Jurkat, Clone E6-1 (cell line): ENCODE data around the gene RNLS.
"Not testable (repeated sequence)": the region's sequence is repeated elsewhere in the genome, so short reads cannot be mapped to it uniquely, and the experiment has no call there.

Experiments
- DNase-seq: peaks from one replicate; pipeline ENCODE4 v3.0.0-alpha.2; 2011; ENCODE audit warnings: low read depth, low spot score
- H3K4me3 ChIP-seq: 2 replicates; pipeline ENCODE4 v1.5.1; 2011; ENCODE audit warnings: mild to moderate bottlenecking, low read length, control low read depth, moderate library complexity

RNLS gene

GRCh38 chr10:88291289-88292184, 291.6 kb downstream of the RNLS start:
- DNase-seq: no peak

GRCh38 chr10:88289342-88289741, 293.8 kb downstream of the RNLS start:
- H3K4me3 ChIP-seq: no peak overlapping the region
- DNase-seq: no peak

More at GRCh38 chr10:88291289-88292184, 291.6 kb downstream of the RNLS start:
- no peak overlapping the region for H3K4me3 ChIP-seq

GRCh38 chr10:88288320-88289059, 294.6 kb downstream of the RNLS start:
- DNase-seq: peak; percentile 64
- no peak overlapping the region for H3K4me3 ChIP-seq

GRCh38 chr10:88286030-88286429, 297.1 kb downstream of the RNLS start:
- H3K4me3 ChIP-seq: no peak overlapping the region
- no peak for DNase-seq

- no peak overlapping the region for H3K4me3 ChIP-seq
- no peak for DNase-seq
Observed at GRCh38 chr10:88281592-88282347, 301.3 kb downstream of the RNLS start.

GRCh38 chr10:88280518-88280917, 302.6 kb downstream of the RNLS start:
- DNase-seq: no peak
- H3K4me3 ChIP-seq: no peak overlapping the region

GRCh38 chr10:88278912-88279311, 304.2 kb downstream of the RNLS start:
- no peak overlapping the region for H3K4me3 ChIP-seq
- peak; percentile 68 for DNase-seq

GRCh38 chr10:88276945-88277344, 306.2 kb downstream of the RNLS start:
- H3K4me3 ChIP-seq, DNase-seq: not testable (repeated sequence)

GRCh38 chr10:88274286-88274685, 308.8 kb downstream of the RNLS start:
- H3K4me3 ChIP-seq: no peak overlapping the region
- DNase-seq: no peak

- H3K4me3 ChIP-seq: no peak overlapping the region
- DNase-seq: no peak
Observed at GRCh38 chr10:88273567-88273966, 309.6 kb downstream of the RNLS start.

GRCh38 chr10:88271761-88272543, 311.2 kb downstream of the RNLS start:
- no peak for DNase-seq
- peak overlapping the region; percentile 4; the same call in 1 of the 2 replicates for H3K4me3 ChIP-seq

- H3K4me3 ChIP-seq: peak overlapping the region; percentile 16
- DNase-seq: peak; percentile 72
Observed at GRCh38 chr10:88270871-88271713, 312.0 kb downstream of the RNLS start.

- DNase-seq: no peak
- H3K4me3 ChIP-seq: no peak overlapping the region
Observed at GRCh38 chr10:88270061-88270808, 312.9 kb downstream of the RNLS start.

GRCh38 chr10:88262591-88263234, 320.4 kb downstream of the RNLS start:
- DNase-seq: no peak
- H3K4me3 ChIP-seq: no peak overlapping the region

- H3K4me3 ChIP-seq: no peak overlapping the region
- no peak for DNase-seq
Observed at GRCh38 chr10:88261152-88261551, 322.0 kb downstream of the RNLS start.

GRCh38 chr10:88260329-88261051, 322.6 kb downstream of the RNLS start:
- no peak for DNase-seq
- no peak overlapping the region for H3K4me3 ChIP-seq
